GM18499 (cell line): ENCODE data around the gene ZNF667.

Source experiments
- ATAC-seq: cut with Tn5 transposase; IDR thresholded peaks from one replicate; pipeline ENCODE4 v1.9.1; 2021; ENCODE audit warnings: moderate number of reproducible peaks; ENCODE audit not compliant: insufficient read depth, unreplicated experiment

Gene ZNF667

DNA sequence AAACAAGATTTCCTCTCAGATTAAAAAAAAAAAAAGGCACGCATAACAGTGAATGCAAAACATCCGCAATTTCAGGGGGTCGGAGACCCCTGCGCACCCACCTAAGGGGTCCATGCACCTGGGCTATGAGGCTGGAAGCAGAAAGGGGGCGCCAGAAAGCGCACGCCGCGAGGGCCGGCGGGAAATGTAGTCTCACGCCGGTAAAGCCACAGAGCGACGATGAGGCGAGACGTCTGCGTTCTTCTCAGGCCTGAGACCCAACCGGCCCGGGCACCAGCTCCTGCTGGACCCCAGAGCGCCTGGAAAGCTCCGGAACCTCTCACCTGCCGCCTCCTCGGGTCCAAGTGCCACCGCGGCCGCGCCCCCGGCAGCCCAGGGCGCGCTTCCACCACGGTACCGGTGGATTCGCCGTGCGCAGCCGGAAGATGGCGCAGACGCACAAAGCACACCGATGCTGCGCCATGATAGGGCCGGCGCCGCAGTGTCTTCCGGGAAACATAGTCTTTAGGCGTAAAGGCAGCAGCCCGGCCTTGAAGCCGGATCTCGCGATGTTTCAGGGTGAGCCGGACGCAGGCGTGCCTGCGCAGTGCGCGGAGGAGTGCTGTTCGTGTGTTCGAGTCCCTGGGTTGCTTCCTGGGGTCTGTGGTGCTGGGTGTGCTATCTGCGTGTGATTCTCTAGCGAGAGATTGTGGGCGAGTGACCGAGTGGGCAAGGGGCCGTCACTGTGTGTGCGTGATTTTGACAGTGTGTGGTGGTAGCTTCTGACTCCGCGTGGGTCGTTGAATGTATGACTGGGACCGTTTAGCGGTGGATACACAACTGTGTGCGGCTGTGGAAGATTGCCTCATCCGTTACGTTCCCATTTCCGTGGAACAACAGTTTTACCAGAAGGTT lies 83.8 kb downstream of the ZNF667 start, which contains the start of gene ZNF582:
Gene ZNF582 (minus strand): TSS at position 416 of the 894 bp plus-strand sequence. CDS start 1,782 bp downstream, outside the sequence.
- ATAC-seq, result peak; percentile 80
